ENCODE results near the gene CD302. TPM values are rescaled to one million over a fixed set of nuclear protein-coding genes. Genes with fewer than 3 reads are reported as not detected.
"Not testable (repeated sequence)": the region's sequence is repeated elsewhere in the genome, so short reads cannot be mapped to it uniquely, and the experiment has no call there.

The CD302 gene
- total and polyA plus RNA-seq, 4 donors = 65.9 to 118 (median 96.8) TPM

DNA sequence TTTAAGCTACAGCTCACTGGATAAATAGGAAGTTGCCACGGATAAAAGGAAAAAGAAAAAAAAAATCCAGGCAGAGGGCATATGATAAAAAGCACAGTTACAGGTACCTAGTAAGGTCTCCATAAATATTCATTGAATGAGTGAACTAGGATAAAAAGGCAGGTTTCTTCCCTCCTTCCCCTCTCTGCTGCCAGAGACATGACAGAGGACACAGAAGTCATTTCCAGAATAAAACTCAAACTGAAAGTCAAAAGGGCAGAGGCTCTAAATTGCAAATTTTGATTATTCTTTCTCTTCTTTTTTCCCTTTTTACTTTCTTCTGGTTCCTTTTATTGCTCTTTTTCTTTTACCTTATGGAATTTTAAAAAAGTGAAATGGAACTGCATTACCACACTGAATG, 7.7 kb downstream of the CD302 start:
- Histone ChIP-seq H3K4me1 (ENCODE audit: control insufficient read depth in 4 of 4, insufficient read depth in 4 of 4, low read length in 3 of 4) (peaks cover 15 to 53% (median 30%) of the 10 kb centered on the region in 4 donors), H3K36me3 (ENCODE audit: control insufficient read depth in 4 of 4, insufficient read depth in 3 of 4, low read depth in 1 of 4, low read length in 3 of 4) (no peaks in the 10 kb centered on the region), H3K27ac (ENCODE audit: low read depth in 1 of 2, low read length in 2 of 2) (no peak overlapping the region), H3K4me3 (ENCODE audit: low read depth in 1 of 3, low read length in 3 of 3) (no peak overlapping the region), H3K27me3 (ENCODE audit: control insufficient read depth in 4 of 4, insufficient read depth in 4 of 4, low read length in 3 of 4) (no peaks in the 10 kb centered on the region), H3K9ac (ENCODE audit: low read depth in 1 of 2, low read length in 2 of 2) (no peak overlapping the region), H3K9me3 (ENCODE audit: control insufficient read depth in 4 of 4, low read length in 3 of 4) (no peaks in the 10 kb centered on the region)
- 21% methylated on average over 1 of the region's 1 CpG for WGBS
- TF ChIP-seq RAD21 (IDR thresholded peaks at IDR 0.05) (no peak), GABPA (IDR thresholded peaks at IDR 0.05 in 1 of 2, conservative IDR thresholded peaks at IDR 0.05 in 1 of 2) (no peak), SP1 (IDR thresholded peaks at IDR 0.05) (no peak)
- TF ChIP-seq, protein P1, sequence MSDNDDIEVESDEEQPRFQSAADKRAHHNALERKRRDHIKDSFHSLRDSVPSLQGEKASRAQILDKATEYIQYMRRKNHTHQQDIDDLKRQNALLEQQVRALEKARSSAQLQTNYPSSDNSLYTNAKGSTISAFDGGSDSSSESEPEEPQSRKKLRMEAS (IDR thresholded peaks at IDR 0.05) = no peak
- TF ChIP-seq, protein P2, sequence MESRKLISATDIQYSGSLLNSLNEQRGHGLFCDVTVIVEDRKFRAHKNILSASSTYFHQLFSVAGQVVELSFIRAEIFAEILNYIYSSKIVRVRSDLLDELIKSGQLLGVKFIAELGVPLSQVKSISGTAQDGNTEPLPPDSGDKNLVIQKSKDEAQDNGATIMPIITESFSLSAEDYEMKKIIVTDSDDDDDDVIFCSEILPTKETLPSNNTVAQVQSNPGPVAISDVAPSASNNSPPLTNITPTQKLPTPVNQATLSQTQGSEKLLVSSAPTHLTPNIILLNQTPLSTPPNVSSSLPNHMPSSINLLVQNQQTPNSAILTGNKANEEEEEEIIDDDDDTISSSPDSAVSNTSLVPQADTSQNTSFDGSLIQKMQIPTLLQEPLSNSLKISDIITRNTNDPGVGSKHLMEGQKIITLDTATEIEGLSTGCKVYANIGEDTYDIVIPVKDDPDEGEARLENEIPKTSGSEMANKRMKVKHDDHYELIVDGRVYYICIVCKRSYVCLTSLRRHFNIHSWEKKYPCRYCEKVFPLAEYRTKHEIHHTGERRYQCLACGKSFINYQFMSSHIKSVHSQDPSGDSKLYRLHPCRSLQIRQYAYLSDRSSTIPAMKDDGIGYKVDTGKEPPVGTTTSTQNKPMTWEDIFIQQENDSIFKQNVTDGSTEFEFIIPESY (IDR thresholded peaks at IDR 0.05) = no peak
- no peak for DNase-seq (ENCODE audit: low spot score)

DNA sequence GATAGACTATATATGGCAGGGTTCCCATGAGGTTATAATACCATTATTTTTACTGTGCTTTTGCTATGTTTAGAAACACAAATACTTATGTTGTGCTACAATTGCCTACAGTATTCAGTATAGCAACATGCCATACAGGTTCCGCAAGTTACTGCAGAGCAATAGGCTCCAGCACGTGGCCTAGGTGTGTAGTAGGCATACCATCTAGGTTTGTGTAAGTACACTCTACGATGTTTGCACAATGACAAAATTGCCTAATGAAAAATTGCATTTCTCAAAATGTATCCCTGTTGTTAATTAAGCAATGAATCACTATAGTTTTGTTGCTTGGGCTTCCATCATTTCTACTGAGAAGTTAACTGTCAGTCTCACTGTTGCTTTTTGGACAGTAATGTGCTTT, 9.8 kb downstream of the CD302 start:
- Histone ChIP-seq H3K9ac (ENCODE audit: low read depth in 1 of 2, low read length in 2 of 2) (no peak overlapping the region), H3K27me3 (ENCODE audit: control insufficient read depth in 4 of 4, insufficient read depth in 4 of 4, low read length in 3 of 4) (no peaks in the 10 kb centered on the region), H3K4me3 (ENCODE audit: low read depth in 1 of 3, low read length in 3 of 3) (no peak overlapping the region), H3K27ac (ENCODE audit: low read depth in 1 of 2, low read length in 2 of 2) (no peak overlapping the region), H3K36me3 (ENCODE audit: control insufficient read depth in 4 of 4, insufficient read depth in 3 of 4, low read depth in 1 of 4, low read length in 3 of 4) (no peaks in the 10 kb centered on the region), H3K9me3 (ENCODE audit: control insufficient read depth in 4 of 4, low read length in 3 of 4) (no peaks in the 10 kb centered on the region), H3K4me1 (ENCODE audit: control insufficient read depth in 4 of 4, insufficient read depth in 4 of 4, low read length in 3 of 4) (peaks cover 13 to 55% (median 24%) of the 10 kb centered on the region in 4 donors)
- 83% methylated on average over 3 of the region's 3 CpGs for WGBS
- no peak for DNase-seq (ENCODE audit: low spot score)
- TF ChIP-seq, protein P3, sequence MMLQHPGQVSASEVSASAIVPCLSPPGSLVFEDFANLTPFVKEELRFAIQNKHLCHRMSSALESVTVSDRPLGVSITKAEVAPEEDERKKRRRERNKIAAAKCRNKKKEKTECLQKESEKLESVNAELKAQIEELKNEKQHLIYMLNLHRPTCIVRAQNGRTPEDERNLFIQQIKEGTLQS (IDR thresholded peaks at IDR 0.05) = no peak
- TF ChIP-seq CTCF (IDR thresholded peaks at IDR 0.05; ENCODE audit: low read depth, low read length, missing input control) = no peak

DNA sequence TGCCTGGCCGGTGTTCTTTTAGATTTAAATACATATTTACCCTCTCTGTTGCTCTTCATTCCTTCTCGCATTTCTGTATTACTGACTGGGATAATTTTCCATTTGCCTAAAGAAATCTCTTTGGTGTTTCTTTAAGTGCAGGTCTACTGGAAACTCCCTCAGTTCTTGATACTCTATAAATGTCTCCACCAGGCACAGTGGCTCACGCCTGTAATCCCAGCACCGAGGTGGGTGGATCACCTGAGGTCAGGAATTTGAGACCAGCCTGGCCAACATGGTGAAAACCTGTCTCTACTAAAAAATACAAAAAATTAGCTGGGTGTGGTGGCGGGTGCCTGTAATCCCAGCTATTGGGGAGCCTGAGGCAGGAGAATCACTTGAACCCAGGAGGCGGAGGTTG, 10.4 kb downstream of the CD302 start:
- 83% methylated on average over 6 of the region's 6 CpGs for WGBS
- not testable (repeated sequence) for H3K36me3 ChIP-seq (ENCODE audit: control insufficient read depth in 4 of 4, insufficient read depth in 3 of 4, low read depth in 1 of 4, low read length in 3 of 4); H3K4me3 ChIP-seq (ENCODE audit: low read depth in 1 of 3, low read length in 3 of 3); DNase-seq (ENCODE audit: low spot score); H3K9me3 ChIP-seq (ENCODE audit: control insufficient read depth in 4 of 4, low read length in 3 of 4); H3K27ac ChIP-seq (ENCODE audit: low read depth in 1 of 2, low read length in 2 of 2); H3K27me3 ChIP-seq (ENCODE audit: control insufficient read depth in 4 of 4, insufficient read depth in 4 of 4, low read length in 3 of 4); H3K9ac ChIP-seq (ENCODE audit: low read depth in 1 of 2, low read length in 2 of 2)
- peaks cover 13 to 50% (median 21%) of the 10 kb centered on the region in 4 donors for H3K4me1 ChIP-seq (ENCODE audit: control insufficient read depth in 4 of 4, insufficient read depth in 4 of 4, low read length in 3 of 4)

DNA sequence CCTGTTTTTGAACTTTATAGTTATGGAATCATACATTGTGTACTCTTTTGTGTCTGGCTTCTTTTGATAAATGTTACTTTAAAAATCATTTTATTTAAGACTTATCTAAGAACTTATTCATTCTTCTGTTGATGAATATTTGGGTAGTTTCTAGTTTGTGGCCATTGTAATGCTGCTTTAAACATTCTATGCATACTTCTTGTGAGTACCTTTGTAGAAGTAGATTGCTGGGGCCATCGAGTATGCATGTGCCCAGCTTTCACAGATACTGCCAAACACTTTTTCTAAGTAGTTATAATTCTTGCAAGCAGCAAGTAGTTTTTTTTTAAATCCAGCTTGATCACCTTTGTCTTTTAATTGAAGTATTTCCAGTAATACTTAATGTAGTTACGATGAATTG, 11.1 kb downstream of the CD302 start:
- no peaks in the 10 kb centered on the region for H3K27me3 ChIP-seq (ENCODE audit: control insufficient read depth in 4 of 4, insufficient read depth in 4 of 4, low read length in 3 of 4)
- WGBS = 78% methylated on average over 2 of the region's 2 CpGs
- H3K4me1 ChIP-seq (ENCODE audit: control insufficient read depth in 4 of 4, insufficient read depth in 4 of 4, low read length in 3 of 4) = peaks cover 11 to 44% (median 20%) of the 10 kb centered on the region in 4 donors
- no peak overlapping the region for H3K9ac ChIP-seq (ENCODE audit: low read depth in 1 of 2, low read length in 2 of 2)
- H3K4me3 ChIP-seq (ENCODE audit: low read depth in 1 of 3, low read length in 3 of 3) = no peak overlapping the region
- peaks cover 0 to 3% (median under 1%) of the 10 kb centered on the region in 4 donors for H3K36me3 ChIP-seq (ENCODE audit: control insufficient read depth in 4 of 4, insufficient read depth in 3 of 4, low read depth in 1 of 4, low read length in 3 of 4)
- no peaks in the 10 kb centered on the region for H3K9me3 ChIP-seq (ENCODE audit: control insufficient read depth in 4 of 4, low read length in 3 of 4)
- no peak for DNase-seq (ENCODE audit: low spot score)
- H3K27ac ChIP-seq (ENCODE audit: low read depth in 1 of 2, low read length in 2 of 2) = no peak overlapping the region
- TF ChIP-seq EGR1 (IDR thresholded peaks at IDR 0.05; ENCODE audit: low read depth in 2 of 2) (no peak), FOXA2 (IDR thresholded peaks at IDR 0.05) (no peak), GABPA (IDR thresholded peaks at IDR 0.05 in 1 of 2, conservative IDR thresholded peaks at IDR 0.05 in 1 of 2) (no peak), TAF1 (conservative IDR thresholded peaks at IDR 0.05) (no peak), FOXA1 (IDR thresholded peaks at IDR 0.05) (no peak), CTCF (IDR thresholded peaks at IDR 0.05; ENCODE audit: low read depth, low read length, missing input control) (no peak), RAD21 (IDR thresholded peaks at IDR 0.05) (no peak), SP1 (IDR thresholded peaks at IDR 0.05) (no peak), HNF4G (IDR thresholded peaks at IDR 0.05) (no peak)
- TF ChIP-seq, protein P3 (IDR thresholded peaks at IDR 0.05) = no peak
- TF ChIP-seq, protein P2 (IDR thresholded peaks at IDR 0.05) = no peak
- TF ChIP-seq, protein P1 (IDR thresholded peaks at IDR 0.05) = no peak

Data from liver (tissue), 9 donors.